Fibroblast of pulmonary artery (primary cell): ENCODE measurements around the gene COMTD1.

Source experiments
- DNase-seq: peaks from one replicate; pipeline ENCODE4 v3.0.0-alpha.2; 2010; ENCODE audit warnings: low read depth
- H3K4me3 ChIP-seq: replicated peaks from 2 replicates; pipeline ENCODE4 v1.5.1; 2011; ENCODE audit warnings: low read depth, mild to moderate bottlenecking, control low read depth, low read length, moderate library complexity
- TF ChIP-seq, protein P1 (sequence below): IDR thresholded peaks from 2 replicates; pipeline ENCODE4 v1.5.1; 2011; ENCODE audit warnings: mild to moderate bottlenecking, control low read depth, low read length, inconsistent platforms; ENCODE audit errors: missing control alignments

Gene COMTD1

DNA sequence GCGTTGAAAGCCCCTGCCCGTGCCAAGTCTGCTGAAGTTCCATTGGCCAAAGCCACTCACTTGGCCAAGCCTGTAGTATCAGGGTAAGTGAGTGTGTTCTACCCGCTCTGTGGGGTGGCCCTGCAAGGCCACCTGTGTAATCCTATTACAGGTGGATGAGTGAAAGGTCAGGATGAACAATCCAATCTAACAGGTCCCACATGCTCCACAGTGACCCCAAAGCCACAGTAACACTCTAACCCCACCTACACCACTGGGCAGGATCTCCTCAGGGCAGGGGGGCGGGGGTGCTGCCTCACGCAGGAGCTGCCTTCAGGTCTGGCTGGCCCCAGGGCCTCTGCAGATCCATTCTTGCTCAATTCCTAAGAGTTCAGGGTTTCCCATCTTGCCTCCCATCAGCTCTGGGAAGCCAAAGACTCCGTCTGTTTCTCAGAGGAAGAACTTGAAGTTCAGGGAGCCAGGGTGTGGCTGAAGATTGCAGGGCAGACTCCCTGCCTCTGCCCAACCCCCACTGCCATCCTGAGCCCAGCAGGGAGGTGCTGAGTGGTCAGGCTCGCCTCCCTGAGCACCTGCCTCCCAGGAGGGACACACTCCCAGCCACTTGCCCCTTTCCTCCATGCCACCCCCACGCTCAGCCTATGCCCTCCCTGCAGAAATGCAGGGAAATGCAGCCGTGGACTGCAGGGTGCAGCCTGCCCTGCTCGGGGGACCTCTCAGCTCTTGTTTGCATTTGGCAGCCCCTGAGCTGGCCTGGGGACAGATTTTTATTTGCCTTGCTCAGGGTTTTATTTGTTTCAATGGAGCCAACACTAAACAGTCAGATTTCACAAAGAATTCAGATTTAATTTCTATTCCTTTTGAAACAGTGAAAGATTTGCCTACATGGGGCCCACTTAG is 9.8 kb upstream of the COMTD1 start:
- DNase-seq, result no peak
- H3K4me3 ChIP-seq, result no peak overlapping the region
- TF ChIP-seq, protein P1, sequence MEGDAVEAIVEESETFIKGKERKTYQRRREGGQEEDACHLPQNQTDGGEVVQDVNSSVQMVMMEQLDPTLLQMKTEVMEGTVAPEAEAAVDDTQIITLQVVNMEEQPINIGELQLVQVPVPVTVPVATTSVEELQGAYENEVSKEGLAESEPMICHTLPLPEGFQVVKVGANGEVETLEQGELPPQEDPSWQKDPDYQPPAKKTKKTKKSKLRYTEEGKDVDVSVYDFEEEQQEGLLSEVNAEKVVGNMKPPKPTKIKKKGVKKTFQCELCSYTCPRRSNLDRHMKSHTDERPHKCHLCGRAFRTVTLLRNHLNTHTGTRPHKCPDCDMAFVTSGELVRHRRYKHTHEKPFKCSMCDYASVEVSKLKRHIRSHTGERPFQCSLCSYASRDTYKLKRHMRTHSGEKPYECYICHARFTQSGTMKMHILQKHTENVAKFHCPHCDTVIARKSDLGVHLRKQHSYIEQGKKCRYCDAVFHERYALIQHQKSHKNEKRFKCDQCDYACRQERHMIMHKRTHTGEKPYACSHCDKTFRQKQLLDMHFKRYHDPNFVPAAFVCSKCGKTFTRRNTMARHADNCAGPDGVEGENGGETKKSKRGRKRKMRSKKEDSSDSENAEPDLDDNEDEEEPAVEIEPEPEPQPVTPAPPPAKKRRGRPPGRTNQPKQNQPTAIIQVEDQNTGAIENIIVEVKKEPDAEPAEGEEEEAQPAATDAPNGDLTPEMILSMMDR, result no peak

DNA sequence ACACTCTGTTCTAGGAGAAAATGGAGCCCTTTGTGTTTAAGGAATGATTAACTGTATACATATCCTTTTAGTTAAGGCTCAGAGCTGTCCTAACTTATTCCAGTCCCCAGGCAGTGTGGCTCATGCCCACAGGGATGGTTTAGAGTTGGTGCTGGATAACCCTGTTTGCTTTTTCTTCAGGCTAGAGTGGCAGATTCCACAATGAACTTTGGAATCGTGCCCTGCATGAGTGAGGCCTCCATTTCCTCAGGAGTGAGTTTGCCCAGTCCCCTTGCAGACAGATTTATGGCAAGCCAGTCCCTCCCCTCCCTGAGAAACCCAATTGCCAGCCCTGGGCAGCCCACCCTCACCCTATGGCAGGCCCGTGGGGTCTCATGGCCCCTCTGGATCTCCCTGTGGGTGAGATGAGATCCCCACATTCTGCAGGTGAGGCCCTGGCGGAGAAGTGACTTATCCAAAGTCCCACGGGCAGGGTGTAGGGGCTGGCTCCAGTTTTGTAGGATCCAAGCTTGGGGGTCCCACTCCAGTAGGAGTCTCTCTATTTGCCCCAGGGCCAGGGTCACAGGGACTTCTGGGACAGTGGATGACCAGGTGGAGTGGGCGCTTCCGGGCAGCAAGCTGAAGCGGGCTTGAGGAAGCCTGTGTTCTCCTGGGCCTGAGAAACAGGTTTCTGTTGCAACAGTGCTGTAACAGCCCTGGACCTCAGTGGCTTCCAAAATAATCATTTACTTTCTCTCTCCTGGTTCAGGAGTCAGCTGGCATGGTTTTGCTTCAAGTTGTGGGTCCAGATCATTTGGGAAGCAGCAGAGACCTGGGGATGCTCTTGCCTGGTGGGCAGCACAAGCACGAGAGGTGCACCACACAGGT is 9.0 kb upstream of the COMTD1 start:
- no peak overlapping the region for H3K4me3 ChIP-seq
- DNase-seq, result no peak
- TF ChIP-seq, protein P1, result no peak

DNA sequence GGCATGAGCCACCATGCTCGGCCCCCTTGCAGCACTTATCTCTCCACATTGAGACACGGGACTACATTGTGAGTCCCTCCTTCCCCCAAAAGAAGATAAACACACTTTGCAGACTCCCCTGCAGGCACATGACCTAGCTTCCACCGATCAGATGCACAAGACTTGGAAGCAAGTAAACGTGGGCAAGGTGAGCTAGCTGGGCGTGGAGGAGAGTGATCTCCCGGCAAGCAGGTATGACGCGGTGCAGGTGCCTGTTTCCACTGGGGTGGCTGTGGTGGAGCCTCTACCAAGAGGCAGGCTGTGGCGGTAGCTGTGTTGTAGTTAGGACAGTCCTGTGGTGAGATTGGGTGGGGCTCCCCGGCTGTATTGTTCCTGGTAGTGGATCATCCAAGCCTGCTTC is 7.7 kb upstream of the COMTD1 start:
- no peak for DNase-seq
- TF ChIP-seq, protein P1, result no peak
- no peak overlapping the region for H3K4me3 ChIP-seq

- TF ChIP-seq, protein P1, result no peak
- DNase-seq, result no peak
- H3K4me3 ChIP-seq, result no peak overlapping the region
These were observed 4.7 kb upstream of the COMTD1 start for GRCh38 chr10:75240329-75241076.

- no peak for DNase-seq
- no peak overlapping the region for H3K4me3 ChIP-seq
- TF ChIP-seq, protein P1, result no peak
These were observed 3.5 kb upstream of the COMTD1 start for GRCh38 chr10:75239096-75239790.
